Esophagus squamous epithelium (tissue), 5 donors: ENCODE results near the gene HP1BP3. TPM values are rescaled to one million over a fixed set of nuclear protein-coding genes. Genes with fewer than 3 reads are reported as not detected.

Experiments used
- DNase-seq: peaks from one replicate; lab custom pipeline; 2025; lab: John Stamatoyannopoulos, UW
- H3K27ac ChIP-seq, 4 donors: fragments of 200-600 bp; sonication (generic); one replicate each; pipeline ENCODE4 v1.5.1; 2016 to 2019; ENCODE audit warnings: mild to moderate bottlenecking in 1 of 4
- H3K27me3 ChIP-seq, 4 donors: fragments of 200-600 bp; sonication (generic); 1 replicate in 3 of 4; 2 replicates in 1 of 4; pipeline versions ENCODE4 v1.5.1 to v1.6.0; 2017 to 2021; ENCODE audit warnings: antibody characterized with exemption in 1 of 4
- H3K36me3 ChIP-seq, 3 donors: fragments of 200-600 bp; sonication (generic); one replicate each; pipeline ENCODE4 v1.5.1; 2016 to 2019
- H3K4me1 ChIP-seq, 3 donors: fragments of 200-600 bp; sonication (generic); one replicate each; pipeline ENCODE4 v1.5.1; 2017 to 2019
- H3K4me3 ChIP-seq, 4 donors: fragments of 200-600 bp; sonication (generic); 1 replicate in 3 of 4; 2 replicates in 1 of 4; pipeline ENCODE4 v1.5.1; 2016 to 2019; ENCODE audit warnings: mild to moderate bottlenecking in 2 of 4, moderate library complexity in 1 of 4
- H3K9me3 ChIP-seq, 3 donors: fragments of 200-600 bp; sonication (generic); one replicate each; pipeline ENCODE4 v1.5.1; 2016 to 2019
- CTCF ChIP-seq, 6 experiments: fragments of 450-650 bp in 4 of 6; fragments of 200-600 bp in 2 of 6; sonication (generic) in 2 of 6; IDR thresholded peaks; one replicate each; pipeline ENCODE4 v1.5.1; 2016 to 2019; ENCODE audit warnings: antibody characterized with exemption in 6 of 6, mild to moderate bottlenecking in 4 of 6, moderate library complexity in 4 of 6
- POLR2A ChIP-seq, 4 donors: fragments of 450-650 bp; IDR thresholded peaks; one replicate each; pipeline ENCODE4 v1.6.1; 2017; ENCODE audit warnings: antibody characterized with exemption in 4 of 4, mild to moderate bottlenecking in 4 of 4, moderate library complexity in 3 of 4
- WGBS, 2 donors: methylation state at CpG; one replicate each; pipeline ENCODE4 v1.1.5; 2018; 5-methylcytosine and 5-hydroxymethylcytosine counted together
- intact Hi-C: fragments of 100-400 bp; cut with DNase I; formaldehyde crosslinking; loops from one replicate; pipeline ENCODE4 v1.15.0; 2022
- total RNA-seq, 4 donors: library from RNA; depleted of rRNA; stranded (reverse); fragments of >200 nt; gene quantifications; one replicate each; pipeline ENCODE4 v1.1.0, GENCODE V29; 2016
- donor health status: DM: yes; HTN: yes; CAD: no.

Gene HP1BP3
- total RNA-seq, 4 donors from 2014 or later: 81.4 to 225 (median 140) TPM

GRCh38 chr1:20726118-20726911, 60.8 kb downstream of the HP1BP3 start:
- peaks cover 1 to 25% (median 1%) of the 10 kb centered on the region in 3 donors for H3K4me1 ChIP-seq
- intact Hi-C loops: no loop called here

GRCh38 chr1:20725189-20726117, 61.7 kb downstream of the HP1BP3 start:
- no peaks in the 10 kb centered on the region for H3K9me3 ChIP-seq
- intact Hi-C loops: loop anchor here (2.0 kb wide), 1 partner anchor 43 kb away; no protein-coding TSS in a partner anchor
- TF ChIP-seq CTCF (IDR thresholded peaks at IDR 0.05) (no peak), POLR2A (IDR thresholded peaks at IDR 0.05) (no peak)
- no peak for DNase-seq
- H3K4me3 ChIP-seq: no peak overlapping the region
- WGBS, 2 donors: 48 to 73% methylated on average over 8 to 14 of the region's 29 CpGs
- no peak overlapping the region for H3K27ac ChIP-seq
- H3K4me1 ChIP-seq: peaks cover 0 to 18% (median 0%) of the 10 kb centered on the region in 3 donors
- H3K36me3 ChIP-seq: no peaks in the 10 kb centered on the region
- H3K27me3 ChIP-seq: peaks cover 0 to 30% (median 0%) of the 10 kb centered on the region in 4 donors

More at GRCh38 chr1:20726118-20726911, 60.8 kb downstream of the HP1BP3 start:
- Histone ChIP-seq H3K27me3 (peaks cover 0 to 39% (median 2%) of the 10 kb centered on the region in 4 donors), H3K27ac (no peak overlapping the region), H3K9me3 (no peaks in the 10 kb centered on the region), H3K36me3 (no peaks in the 10 kb centered on the region), H3K4me3 (no peak overlapping the region)
- 55 to 100% methylated on average over 4 of the region's 25 CpGs for WGBS, 2 donors
- no peak for DNase-seq
- no peak for TF ChIP-seq POLR2A (IDR thresholded peaks at IDR 0.05)
- TF ChIP-seq CTCF (IDR thresholded peaks at IDR 0.05): no peak

GRCh38 chr1:20724364-20725188, 62.5 kb downstream of the HP1BP3 start:
- peaks cover 0 to 18% (median 0%) of the 10 kb centered on the region in 3 donors for H3K4me1 ChIP-seq
- intact Hi-C loops: loop anchor here (2.0 kb wide), 1 partner anchor 42 kb away; no protein-coding TSS in a partner anchor
- no peak for TF ChIP-seq POLR2A (IDR thresholded peaks at IDR 0.05)
- no peak for DNase-seq
- H3K9me3 ChIP-seq: no peaks in the 10 kb centered on the region
- 55 to 71% methylated on average over 4 to 5 of the region's 17 CpGs for WGBS, 2 donors
- no peaks in the 10 kb centered on the region for H3K36me3 ChIP-seq
- no peak overlapping the region for H3K27ac ChIP-seq
- H3K4me3 ChIP-seq: no peak overlapping the region
- peaks cover 0 to 21% (median 0%) of the 10 kb centered on the region in 4 donors for H3K27me3 ChIP-seq

- H3K27ac ChIP-seq: no peak overlapping the region
- WGBS, 2 donors: 88% methylated on average over 8 of the region's 35 CpGs; no CpG with 5 or more reads in 1 of the 2 donors
- H3K9me3 ChIP-seq: no peaks in the 10 kb centered on the region
- no peak for TF ChIP-seq POLR2A (IDR thresholded peaks at IDR 0.05)
- no peak for TF ChIP-seq CTCF (IDR thresholded peaks at IDR 0.05)
- intact Hi-C loops: loop anchor here (2.0 kb wide), 1 partner anchor 41 kb away; no protein-coding TSS in a partner anchor
- no peaks in the 10 kb centered on the region for H3K36me3 ChIP-seq
- peaks cover 0 to 18% (median 0%) of the 10 kb centered on the region in 3 donors for H3K4me1 ChIP-seq
- no peak for DNase-seq
- H3K27me3 ChIP-seq: peaks cover 0 to 17% (median 0%) of the 10 kb centered on the region in 4 donors
- H3K4me3 ChIP-seq: no peak overlapping the region
Measured at GRCh38 chr1:20723537-20724363, 63.4 kb downstream of the HP1BP3 start.
